GM18868 (cell line): ENCODE results near the gene DYNC1LI2.
A peak's percentile ranks its signal among the peaks of the same experiment; 100 is the strongest.
"Not testable (repeated sequence)": the region's sequence is repeated elsewhere in the genome, so short reads cannot be mapped to it uniquely, and the experiment has no call there.

Source experiments
- ATAC-seq: cut with Tn5 transposase; IDR thresholded peaks from one replicate; pipeline ENCODE4 v1.9.1; 2021; ENCODE audit warnings: mild to moderate bottlenecking, moderate library complexity; ENCODE audit not compliant: unreplicated experiment

DYNC1LI2 gene

DNA sequence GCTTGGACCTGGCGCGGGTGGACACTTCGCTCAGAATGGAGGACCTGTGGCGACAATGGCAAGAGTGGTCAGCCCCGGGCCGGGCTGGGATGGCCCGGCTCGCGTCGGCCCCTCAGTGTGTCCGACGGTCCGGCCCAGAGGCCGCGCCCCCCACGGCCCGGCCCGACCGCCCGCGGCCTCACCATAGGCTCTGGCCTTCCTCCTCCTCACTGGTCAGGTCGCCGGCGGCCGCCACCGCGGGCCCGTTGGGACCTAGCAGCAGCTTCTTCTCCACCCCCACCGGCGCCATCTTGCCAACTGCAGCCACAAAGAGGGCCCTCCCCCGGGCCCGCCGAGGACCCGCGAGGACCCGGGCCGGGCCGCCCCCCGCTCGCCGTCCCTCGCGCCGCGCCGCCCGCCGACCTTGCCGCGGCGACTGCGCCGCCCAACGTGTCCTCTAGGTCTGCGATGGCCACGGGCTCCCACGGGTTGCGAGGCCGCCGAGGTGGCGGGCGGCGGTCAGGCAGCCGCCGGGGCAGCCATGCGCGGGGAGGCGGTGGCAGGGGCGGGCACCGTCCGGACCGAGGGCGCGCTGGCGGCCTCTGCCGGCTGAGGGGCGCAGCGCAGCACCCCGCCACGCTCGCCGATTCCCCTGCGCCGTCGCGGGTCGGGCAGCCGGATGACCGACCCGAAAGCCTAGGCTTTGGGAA lies at the start of gene DYNC1LI2:
TSS of gene DYNC1LI2 (minus strand) at position 307 of the 689 bp plus-strand sequence. CDS start at position 289, 18 bp downstream.
- ATAC-seq: peak; percentile 88

DNA sequence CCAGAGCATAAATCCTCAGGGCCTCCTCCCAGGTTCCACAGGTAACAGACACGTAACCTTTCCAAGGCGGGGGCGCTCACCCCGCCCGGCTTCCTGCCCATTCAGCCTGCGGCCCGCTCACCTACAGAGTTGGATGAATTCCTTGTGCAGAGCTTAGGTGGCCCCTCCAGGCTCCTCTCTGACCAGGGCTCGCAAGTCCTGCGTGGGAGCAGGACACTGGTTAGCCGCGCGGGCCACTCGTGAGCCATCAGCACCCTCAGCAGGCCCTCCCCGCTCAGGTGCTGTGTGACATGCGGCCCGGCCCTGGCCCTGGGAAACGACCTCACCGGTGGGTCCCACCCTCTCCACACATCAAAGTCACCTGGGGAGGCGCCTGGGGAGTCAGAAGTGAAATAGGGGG lies 49.4 kb upstream of the DYNC1LI2 start:
- ATAC-seq: no peak

- no peak for ATAC-seq
Observed at GRCh38 chr16:66798161-66798560, 46.8 kb upstream of the DYNC1LI2 start.

DNA sequence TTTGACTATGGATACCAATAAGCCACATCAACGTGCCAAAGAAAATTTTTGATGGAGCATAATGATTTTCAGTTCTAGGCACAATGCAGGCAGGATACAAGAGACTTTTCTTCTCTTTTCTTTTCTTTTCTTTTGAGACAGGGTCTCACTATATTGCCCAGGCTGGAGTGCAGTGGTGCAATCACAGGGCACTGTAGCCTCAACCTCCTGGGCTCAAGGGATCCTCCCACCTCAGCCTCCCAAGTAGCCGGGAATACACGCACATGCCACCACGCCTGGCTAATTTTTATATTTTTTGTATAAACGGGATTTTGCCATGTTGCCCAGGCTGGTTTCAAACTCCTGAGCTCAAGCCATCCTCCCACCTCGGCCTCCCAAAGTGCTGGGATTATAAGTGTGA lies 42.6 kb upstream of the DYNC1LI2 start:
- not testable (repeated sequence) for ATAC-seq

GRCh38 chr16:66790130-66790733 lies 38.8 kb upstream of the DYNC1LI2 start:
- no peak for ATAC-seq

DNA sequence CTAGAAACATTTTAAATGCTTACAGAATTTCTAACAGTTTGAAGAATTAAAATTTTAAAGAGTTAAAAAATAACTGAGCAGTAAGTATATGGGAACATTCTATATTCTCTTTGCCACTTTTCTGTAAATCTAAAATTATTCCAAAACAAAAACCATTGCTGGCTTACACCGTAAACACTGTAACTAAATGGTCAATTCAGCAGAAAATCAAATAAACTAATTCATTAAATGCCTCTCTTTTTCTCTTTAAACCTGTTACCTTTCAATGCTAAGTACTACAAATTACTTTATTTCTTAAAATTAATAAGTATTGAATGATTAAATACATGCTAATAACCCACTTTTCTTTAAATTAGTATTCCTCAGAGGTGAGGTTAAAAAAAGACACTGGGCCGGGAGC lies 36.0 kb upstream of the DYNC1LI2 start:
- no peak for ATAC-seq

- ATAC-seq: no peak
Observed at GRCh38 chr16:66786551-66786950, 35.1 kb upstream of the DYNC1LI2 start.

DNA sequence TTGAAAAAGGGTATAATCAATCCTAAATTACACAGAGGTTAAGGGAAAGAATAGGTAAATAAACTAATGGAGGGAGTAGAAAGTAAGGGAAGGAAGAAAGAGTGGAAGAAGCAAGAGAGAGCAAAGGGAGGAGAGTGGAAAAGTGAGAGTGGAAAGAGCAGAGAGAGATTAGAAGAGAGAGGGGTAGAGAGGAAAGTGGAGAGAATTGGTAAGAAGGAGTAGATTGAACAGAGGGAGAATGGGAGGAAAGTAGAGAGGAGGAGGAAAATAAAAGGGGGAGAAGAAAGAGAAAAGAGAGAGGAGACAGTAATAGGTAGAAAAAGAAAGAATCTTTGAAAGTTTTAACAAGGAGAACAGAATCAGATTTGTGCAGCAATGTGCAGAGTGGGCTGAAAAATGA lies 25.0 kb upstream of the DYNC1LI2 start:
- ATAC-seq: no peak

GRCh38 chr16:66774981-66775380 lies 23.6 kb upstream of the DYNC1LI2 start:
- ATAC-seq: no peak

DNA sequence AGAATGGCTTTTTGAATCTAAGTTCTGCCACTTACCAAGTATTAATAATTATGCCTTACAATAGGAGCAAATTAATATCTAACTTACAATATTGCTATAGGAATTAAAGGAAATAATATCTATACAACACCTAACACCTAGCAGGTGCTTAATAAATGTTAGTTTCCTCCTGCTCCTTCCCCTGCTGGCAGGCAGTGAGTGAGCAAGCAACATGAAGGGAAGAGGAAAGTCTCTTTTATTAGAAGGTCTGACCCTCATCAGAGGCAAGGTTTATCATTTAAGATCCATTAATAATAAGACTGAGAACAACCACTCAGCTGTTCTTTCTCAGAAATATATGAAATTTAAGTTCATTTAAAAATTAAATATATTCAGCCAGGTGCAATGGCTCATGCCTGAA lies 6.7 kb upstream of the DYNC1LI2 start:
- ATAC-seq: no peak

- no peak for ATAC-seq
Observed at GRCh38 chr16:66754819-66755218, 3.4 kb upstream of the DYNC1LI2 start.

DNA sequence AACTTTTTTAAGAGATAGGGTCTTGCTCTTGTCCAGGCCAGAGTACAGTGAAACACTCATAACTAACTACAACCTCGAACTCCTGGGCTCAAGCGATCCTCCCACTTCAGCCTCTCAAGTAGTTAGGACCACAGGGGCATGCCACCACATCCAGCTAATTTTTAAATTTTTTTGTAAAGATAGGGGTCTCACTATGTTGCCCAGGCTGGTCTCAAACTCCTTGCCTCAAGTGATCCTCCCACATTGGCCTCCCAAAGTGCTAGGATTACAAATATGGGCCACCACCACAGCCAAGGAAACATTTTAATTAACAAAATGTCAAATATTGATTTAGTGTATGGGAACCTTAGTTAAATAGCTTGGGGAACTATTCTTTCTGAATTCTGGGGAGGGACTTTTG lies 2.8 kb upstream of the DYNC1LI2 start:
- no peak for ATAC-seq

DNA sequence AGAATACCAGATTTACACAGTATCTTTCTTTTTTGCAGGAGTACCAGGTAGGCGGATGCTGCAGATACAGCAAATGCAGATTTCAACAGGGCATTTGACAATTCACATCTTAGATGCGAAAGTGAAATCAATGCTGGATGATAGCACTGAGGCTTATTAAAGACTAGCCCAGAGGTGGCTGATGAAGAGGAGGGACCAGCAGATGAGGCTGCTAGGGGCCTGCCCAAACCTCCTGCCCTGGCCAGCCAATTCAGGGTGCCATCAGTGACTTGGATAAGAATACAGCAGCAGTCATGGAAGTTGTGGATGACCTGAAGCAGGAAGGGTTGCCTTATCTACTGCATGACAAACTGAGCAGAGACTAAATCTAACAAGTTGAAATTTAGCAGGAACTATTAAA lies 1.5 kb upstream of the DYNC1LI2 start:
- no peak for ATAC-seq

DNA sequence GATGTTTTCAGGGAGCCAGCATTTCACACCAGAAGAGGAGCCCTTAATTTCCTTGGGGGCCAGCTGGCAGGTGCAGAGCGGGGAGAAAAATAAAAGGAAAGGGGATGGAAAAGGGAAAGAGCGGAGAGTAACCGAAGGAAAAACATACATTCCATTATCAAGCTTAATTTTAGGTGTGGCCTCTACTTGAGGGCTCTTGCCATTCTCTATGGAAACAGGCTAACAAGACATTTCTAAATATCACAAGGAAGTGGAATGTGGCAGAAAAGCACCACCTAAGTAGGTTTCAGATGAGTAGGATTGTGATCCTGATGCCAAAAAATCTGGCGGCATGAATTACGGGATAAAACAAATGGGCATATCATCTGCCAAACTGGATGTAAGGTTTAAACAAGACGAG lies 970 bp upstream of the DYNC1LI2 start:
- no peak for ATAC-seq

DNA sequence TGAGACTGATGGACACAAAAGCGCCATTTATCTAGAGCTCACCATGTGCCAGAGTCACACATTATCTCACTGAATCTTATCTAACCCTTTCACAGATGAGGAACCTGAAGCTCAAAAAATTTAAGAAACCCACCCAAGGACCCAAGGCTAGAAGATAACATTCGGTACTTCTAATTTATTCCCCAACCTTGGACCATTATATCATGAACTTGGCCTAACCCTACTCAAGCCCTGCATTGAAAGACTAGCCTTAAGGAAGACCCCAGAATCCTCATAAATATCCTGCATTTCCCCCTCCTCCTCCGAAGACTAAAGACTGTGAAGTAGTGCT lies 548 bp upstream of the DYNC1LI2 start:
- no peak for ATAC-seq

GRCh38 chr16:66751053-66751302 lies 431 bp downstream of the DYNC1LI2 start:
- peak; percentile 12 for ATAC-seq

DNA sequence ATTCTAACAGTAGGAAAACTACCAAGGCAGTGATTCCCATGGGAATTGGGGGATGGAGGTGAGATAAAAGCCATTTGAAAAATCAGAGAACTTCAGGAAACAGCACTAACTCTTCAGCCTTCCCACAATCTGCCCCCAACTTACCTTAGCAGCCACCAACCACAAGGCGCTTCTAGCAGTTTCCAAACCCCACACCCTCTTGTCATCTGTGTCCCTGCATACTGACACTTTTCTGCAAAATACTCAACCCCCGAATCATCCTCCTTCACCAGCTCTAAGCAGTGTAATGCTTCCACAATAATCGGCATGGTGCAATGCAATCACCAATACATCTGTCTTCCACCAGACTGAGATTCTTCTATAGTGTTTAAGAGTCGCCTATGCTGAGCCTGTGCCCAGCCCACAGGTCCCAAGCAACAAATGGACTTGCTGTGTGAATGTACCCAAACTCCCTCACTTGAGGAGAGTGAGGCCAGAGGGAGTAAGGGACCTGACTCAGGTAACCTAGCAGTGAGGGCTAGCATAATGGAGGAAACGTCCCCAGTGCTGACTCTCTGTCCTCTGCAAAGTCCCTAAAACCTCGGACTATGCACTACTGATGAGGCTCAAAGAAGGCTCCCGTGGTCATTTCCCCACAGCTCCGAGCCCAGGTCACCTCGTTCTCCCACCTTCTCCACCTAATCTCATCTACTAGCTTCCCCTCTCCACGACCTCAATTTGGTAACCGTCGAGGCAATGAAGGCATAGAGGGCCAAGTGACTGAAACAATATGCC lies 943 bp downstream of the DYNC1LI2 start:
- ATAC-seq: no peak

DNA sequence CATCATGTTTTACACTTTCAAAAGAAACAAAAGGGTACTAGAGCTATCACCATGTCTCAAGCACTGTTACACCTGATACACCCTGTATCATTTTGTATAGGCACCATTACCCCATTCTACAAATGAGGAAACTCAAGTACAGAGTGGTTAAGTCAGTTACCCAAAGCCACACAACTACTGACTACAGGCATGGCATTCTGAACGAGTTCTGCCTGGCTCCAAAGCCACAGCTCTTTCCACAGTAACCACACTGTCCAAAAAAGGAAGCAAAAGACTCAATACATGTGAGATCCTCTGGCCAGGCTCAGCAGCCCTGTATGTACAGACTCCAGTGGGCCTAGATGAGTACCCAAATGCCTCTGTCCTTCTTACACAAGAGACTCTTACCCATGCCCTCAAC lies 4.7 kb downstream of the DYNC1LI2 start:
- ATAC-seq: peak; percentile 37

- ATAC-seq: no peak
Observed at GRCh38 chr16:66746048-66746447, 5.4 kb downstream of the DYNC1LI2 start.

DNA sequence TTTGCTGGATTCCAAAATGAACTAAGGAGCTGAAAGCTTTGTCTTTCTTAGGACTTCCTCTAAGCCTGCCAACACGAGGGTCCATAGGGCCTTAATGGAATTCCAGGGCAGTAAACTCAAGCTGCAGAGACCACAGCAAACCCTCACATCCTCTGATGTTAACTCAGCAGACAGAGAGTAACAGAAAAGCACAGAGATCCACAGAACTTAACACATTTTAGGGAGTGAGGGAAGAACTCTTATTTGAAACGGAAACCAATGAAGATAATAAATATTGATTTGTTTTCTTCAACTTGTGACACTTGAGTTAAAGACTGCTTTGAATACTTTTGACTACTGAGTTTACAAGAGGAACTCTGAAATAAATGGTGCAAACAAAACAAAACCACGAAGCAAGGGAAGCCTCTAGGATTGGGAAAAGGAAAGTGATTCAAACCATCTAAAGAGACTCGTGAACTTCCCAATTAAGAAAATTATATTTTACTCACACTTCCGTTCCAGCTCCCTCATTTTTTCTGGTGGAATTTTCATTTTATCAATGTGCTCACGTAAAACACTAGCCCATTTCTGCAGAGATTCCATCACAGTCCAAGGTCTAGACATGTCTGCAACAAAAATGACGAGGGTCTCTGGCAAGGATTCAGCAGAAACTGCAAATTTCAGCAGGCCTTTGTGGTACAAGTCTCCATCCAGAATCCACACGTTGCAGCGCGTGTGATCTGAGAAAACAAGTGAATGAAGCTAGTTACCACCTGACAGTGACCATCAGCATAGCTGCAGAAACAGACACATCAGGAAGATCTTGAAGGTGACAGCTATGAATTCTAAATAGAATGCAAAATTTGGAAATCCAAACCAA lies 9.2 kb downstream of the DYNC1LI2 start:
- no peak for ATAC-seq

DNA sequence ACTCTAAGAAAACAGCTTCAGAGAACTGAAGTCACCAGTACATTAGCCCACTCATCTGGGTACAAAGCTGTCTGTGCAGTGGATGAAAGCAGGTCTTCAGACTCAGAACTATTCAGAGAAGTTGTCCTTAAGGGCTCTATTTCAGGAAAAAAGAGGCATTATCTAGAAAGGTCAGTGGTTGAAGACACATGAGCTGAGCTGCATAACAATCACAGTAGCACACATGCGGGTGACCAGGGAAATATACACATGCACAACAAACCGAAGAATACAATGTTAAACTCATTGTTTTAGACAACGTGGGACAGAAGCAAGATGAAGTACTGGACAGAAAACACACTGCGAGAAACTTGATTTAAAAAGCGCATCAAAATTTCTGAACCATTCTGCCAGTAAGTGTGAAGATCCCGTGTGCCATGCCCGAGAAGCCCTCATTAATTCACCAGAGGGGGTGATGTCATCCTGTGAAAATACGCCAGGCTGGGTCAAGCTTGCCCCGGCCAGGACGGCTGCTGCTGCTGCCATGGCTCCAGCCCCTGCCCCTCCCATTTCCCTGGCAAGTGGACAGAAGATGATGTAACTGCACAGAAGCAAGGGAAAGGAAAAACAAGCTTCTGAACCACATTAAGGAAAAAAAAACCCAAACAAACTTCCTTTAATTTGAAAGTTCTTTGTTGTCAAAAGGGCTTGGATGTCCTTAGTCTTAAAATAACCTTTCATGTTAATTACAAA lies 10.1 kb downstream of the DYNC1LI2 start:
- no peak for ATAC-seq
